ENCODE measurements around the gene FGFR2. TPM values are rescaled to one million over a fixed set of nuclear protein-coding genes. Genes with fewer than 3 reads are reported as not detected.
A peak's percentile ranks its signal among the peaks of the same experiment; 100 is the strongest.

The FGFR2 gene
- total RNA-seq, 1 experiment from 2014 or later = 5.7 TPM

DNA sequence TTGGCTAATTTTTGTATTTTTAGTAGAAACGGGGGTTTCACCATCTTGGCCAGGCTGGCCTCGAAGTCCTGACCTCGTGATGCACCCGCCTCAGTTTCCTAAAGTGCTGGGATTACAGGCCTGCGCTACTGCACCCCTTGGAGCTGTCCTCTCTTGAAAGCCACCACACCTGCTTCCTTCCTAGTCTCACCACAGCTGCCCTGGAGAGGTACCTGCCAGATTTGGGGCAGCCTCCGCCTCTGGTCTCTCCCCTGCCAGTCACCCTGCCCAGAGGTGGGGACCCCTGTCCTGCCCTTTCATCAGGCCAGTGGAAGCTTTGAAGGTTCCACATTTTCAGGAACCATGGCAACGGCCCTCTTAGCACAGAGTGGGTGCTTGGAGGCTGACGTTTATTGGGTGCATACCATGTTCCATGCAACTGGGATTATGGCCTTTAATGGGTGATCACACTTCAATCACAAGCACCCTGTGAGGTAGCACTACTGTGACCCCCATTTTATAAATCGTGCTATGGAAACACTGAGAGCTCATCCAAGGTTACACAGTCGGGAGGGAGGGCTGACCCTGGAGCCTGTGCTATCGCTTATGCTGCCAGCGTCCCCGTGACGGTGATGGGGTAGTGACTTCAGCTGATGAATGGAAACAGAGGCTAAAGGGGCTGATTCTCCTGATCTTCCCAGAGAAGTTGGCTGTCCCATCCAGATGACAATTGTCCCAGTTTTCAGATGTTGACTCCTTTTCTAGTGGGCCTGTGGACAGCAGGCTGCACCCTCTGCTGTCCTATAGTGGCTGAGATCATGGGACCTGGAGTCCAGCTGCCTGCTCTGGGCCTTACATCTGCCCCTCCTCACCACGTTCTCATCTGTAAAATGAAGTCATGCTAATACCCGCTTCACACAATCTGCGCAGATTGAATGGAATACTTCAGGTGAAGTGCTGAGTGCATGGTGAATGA is 11.5 kb upstream of the FGFR2 start:
- intact Hi-C loops (cut with micrococcal nuclease; ENCODE audit: unreplicated experiment) (loop anchor here (2.0 to 10.0 kb wide), 2 partner anchors 125 to 661 kb away; no protein-coding TSS in a partner anchor), in situ Hi-C loops (cut with HindIII; ENCODE audit: low pct_unique_long_range_greater_than_20kb, low sequenced_read_pairs) (no loop called here)
- Histone ChIP-seq H3K27me3 (ENCODE audit: control insufficient read depth, insufficient read depth, low read length) (peaks cover 11% of the 10 kb centered on the region), H3K36me3 (ENCODE audit: control insufficient read depth, insufficient read depth, low read length) (no peaks in the 10 kb centered on the region), H3K4me3 (ENCODE audit: low read depth in 2 of 2, low read length in 2 of 2) (no peak overlapping the region), H3K4me1 (ENCODE audit: control insufficient read depth, insufficient read depth, low read length) (peaks cover 3% of the 10 kb centered on the region; the same call in 1 of the 2 replicates), H3K27ac (ENCODE audit: low read length) (no peak overlapping the region), H3K9me3 (ENCODE audit: control insufficient read depth, insufficient read depth, low read depth, low read length) (no peaks in the 10 kb centered on the region)
- DNase-seq (ENCODE audit: low read depth, low spot score) (no peak), ATAC-seq (no peak)
- ChIA-PET POLR2A (no interaction called here), CTCF (interaction anchor here (0.7 to 1.0 kb wide), 2 partner anchors 18 to 37 kb away, joined by 3 read pairs; no protein-coding TSS in a partner anchor)
- TF ChIP-seq SIN3A (IDR thresholded peaks at IDR 0.05; ENCODE audit: borderline replicate concordance, insufficient read depth, low read depth, low read length) = no peak
- TF ChIP-seq POLR2AphosphoS5 (IDR thresholded peaks at IDR 0.05; ENCODE audit: low read depth, low read length) = no peak
- no peak for TF ChIP-seq TCF7L2 (IDR thresholded peaks at IDR 0.05; ENCODE audit: low read depth, low read length)
- TF ChIP-seq, protein P1, sequence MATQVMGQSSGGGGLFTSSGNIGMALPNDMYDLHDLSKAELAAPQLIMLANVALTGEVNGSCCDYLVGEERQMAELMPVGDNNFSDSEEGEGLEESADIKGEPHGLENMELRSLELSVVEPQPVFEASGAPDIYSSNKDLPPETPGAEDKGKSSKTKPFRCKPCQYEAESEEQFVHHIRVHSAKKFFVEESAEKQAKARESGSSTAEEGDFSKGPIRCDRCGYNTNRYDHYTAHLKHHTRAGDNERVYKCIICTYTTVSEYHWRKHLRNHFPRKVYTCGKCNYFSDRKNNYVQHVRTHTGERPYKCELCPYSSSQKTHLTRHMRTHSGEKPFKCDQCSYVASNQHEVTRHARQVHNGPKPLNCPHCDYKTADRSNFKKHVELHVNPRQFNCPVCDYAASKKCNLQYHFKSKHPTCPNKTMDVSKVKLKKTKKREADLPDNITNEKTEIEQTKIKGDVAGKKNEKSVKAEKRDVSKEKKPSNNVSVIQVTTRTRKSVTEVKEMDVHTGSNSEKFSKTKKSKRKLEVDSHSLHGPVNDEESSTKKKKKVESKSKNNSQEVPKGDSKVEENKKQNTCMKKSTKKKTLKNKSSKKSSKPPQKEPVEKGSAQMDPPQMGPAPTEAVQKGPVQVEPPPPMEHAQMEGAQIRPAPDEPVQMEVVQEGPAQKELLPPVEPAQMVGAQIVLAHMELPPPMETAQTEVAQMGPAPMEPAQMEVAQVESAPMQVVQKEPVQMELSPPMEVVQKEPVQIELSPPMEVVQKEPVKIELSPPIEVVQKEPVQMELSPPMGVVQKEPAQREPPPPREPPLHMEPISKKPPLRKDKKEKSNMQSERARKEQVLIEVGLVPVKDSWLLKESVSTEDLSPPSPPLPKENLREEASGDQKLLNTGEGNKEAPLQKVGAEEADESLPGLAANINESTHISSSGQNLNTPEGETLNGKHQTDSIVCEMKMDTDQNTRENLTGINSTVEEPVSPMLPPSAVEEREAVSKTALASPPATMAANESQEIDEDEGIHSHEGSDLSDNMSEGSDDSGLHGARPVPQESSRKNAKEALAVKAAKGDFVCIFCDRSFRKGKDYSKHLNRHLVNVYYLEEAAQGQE (IDR thresholded peaks at IDR 0.05; ENCODE audit: insufficient read depth in 1 of 2, low read depth in 2 of 2, low read length in 1 of 2) = no peak
- TF ChIP-seq, protein P2, sequence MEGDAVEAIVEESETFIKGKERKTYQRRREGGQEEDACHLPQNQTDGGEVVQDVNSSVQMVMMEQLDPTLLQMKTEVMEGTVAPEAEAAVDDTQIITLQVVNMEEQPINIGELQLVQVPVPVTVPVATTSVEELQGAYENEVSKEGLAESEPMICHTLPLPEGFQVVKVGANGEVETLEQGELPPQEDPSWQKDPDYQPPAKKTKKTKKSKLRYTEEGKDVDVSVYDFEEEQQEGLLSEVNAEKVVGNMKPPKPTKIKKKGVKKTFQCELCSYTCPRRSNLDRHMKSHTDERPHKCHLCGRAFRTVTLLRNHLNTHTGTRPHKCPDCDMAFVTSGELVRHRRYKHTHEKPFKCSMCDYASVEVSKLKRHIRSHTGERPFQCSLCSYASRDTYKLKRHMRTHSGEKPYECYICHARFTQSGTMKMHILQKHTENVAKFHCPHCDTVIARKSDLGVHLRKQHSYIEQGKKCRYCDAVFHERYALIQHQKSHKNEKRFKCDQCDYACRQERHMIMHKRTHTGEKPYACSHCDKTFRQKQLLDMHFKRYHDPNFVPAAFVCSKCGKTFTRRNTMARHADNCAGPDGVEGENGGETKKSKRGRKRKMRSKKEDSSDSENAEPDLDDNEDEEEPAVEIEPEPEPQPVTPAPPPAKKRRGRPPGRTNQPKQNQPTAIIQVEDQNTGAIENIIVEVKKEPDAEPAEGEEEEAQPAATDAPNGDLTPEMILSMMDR (IDR thresholded peaks at IDR 0.05) = no peak
- BruUV-seq (replicated peaks) = no TSS peak

DNA sequence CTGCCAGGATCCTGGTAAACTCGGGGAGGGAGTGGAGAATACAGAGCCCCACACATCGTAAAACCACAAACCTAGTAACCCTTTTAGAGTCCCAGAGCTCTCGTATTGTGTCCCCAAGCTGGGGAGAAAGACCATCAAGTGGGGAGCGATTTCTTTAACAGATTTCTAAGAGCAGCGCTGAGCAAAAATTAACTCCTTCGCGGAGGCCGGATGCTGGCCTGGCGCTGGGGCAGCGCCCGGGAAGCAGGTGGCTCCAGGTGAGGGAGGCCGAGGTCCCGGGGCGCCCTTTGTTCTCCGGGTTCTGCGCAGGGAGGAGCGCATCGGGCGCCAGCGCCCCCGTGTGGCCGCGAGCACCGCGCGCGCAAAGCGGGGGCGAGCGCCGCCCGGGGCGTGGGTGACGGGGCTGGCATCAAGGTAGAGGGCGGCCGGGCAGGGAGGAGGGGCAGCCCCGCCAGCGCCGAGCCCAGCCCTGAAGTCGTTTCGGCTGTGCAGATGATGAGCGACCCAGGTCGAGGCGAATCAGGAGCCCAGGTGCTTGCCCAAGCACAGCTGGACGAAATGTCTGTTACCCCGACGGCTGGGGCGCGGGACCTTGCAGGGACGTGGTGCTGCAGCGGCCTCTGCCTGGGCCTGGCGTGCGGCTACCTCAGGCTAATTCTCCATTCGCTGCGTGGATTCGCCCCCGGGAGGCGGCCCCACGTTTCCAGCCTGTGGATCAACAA is 10.4 kb upstream of the FGFR2 start:
- H3K9me3 ChIP-seq (ENCODE audit: control insufficient read depth, insufficient read depth, low read depth, low read length) = no peaks in the 10 kb centered on the region

More for the DNA sequence above, 10.4 kb upstream of the FGFR2 start:
- BruUV-seq (replicated peaks) = no TSS peak
- Histone ChIP-seq H3K4me1 (ENCODE audit: control insufficient read depth, insufficient read depth, low read length) (peaks cover 3% of the 10 kb centered on the region; the same call in 1 of the 2 replicates), H3K27me3 (ENCODE audit: control insufficient read depth, insufficient read depth, low read length) (peaks cover 11% of the 10 kb centered on the region), H3K36me3 (ENCODE audit: control insufficient read depth, insufficient read depth, low read length) (no peaks in the 10 kb centered on the region), H3K4me3 (ENCODE audit: low read depth in 2 of 2, low read length in 2 of 2) (peak overlapping the region; percentile 34 to 55), H3K27ac (ENCODE audit: low read length) (no peak overlapping the region)
- POLR2A ChIA-PET = no interaction called here
- in situ Hi-C loops (cut with HindIII; ENCODE audit: low pct_unique_long_range_greater_than_20kb, low sequenced_read_pairs) = no loop called here
- intact Hi-C loops (cut with micrococcal nuclease; ENCODE audit: unreplicated experiment) = loop anchor here (2.0 kb wide), 1 partner anchor 660 kb away; no protein-coding TSS in a partner anchor
- no peak for TF ChIP-seq SIN3A (IDR thresholded peaks at IDR 0.05; ENCODE audit: borderline replicate concordance, insufficient read depth, low read depth, low read length)
- TF ChIP-seq, protein P2 (IDR thresholded peaks at IDR 0.05) = peak; percentile 100
- TF ChIP-seq, protein P1 (IDR thresholded peaks at IDR 0.05; ENCODE audit: insufficient read depth in 1 of 2, low read depth in 2 of 2, low read length in 1 of 2) = no peak
- ATAC-seq = peak; percentile 88
- DNase-seq (ENCODE audit: low read depth, low spot score) = no peak
- CTCF ChIA-PET = interaction anchor here (0.7 to 1.0 kb wide), 2 partner anchors 16 to 31 kb away, joined by 3 read pairs; no protein-coding TSS in a partner anchor

Data from Panc1 (cell line).